ENCODE measurements around the gene GNA12. TPM values are rescaled to one million over a fixed set of nuclear protein-coding genes. Genes with fewer than 3 reads are reported as not detected.
"Not testable (repeated sequence)": the region's sequence is repeated elsewhere in the genome, so short reads cannot be mapped to it uniquely, and the experiment has no call there.

The GNA12 gene
- total and polyA plus RNA-seq, 4 donors, result 3.7 to 19.0 (median 11.3) TPM

- Histone ChIP-seq H3K9ac (ENCODE audit: low read depth in 1 of 2, low read length in 2 of 2) (no peak overlapping the region), H3K27me3 (ENCODE audit: control insufficient read depth in 4 of 4, insufficient read depth in 4 of 4, low read length in 3 of 4) (no peaks in the 10 kb centered on the region), H3K4me3 (ENCODE audit: low read depth in 1 of 3, low read length in 3 of 3) (no peak overlapping the region), H3K36me3 (ENCODE audit: control insufficient read depth in 4 of 4, insufficient read depth in 3 of 4, low read depth in 1 of 4, low read length in 3 of 4) (no peaks in the 10 kb centered on the region), H3K9me3 (ENCODE audit: control insufficient read depth in 4 of 4, low read length in 3 of 4) (no peaks in the 10 kb centered on the region), H3K4me1 (ENCODE audit: control insufficient read depth in 4 of 4, insufficient read depth in 4 of 4, low read length in 3 of 4) (peaks cover 0 to 17% (median 3%) of the 10 kb centered on the region in 4 donors), H3K27ac (ENCODE audit: low read depth in 1 of 2, low read length in 2 of 2) (no peak overlapping the region)
- no peak for DNase-seq (ENCODE audit: low spot score)
- WGBS, result 72% methylated on average over 18 of the region's 18 CpGs
- TF ChIP-seq ZBTB33 (IDR thresholded peaks at IDR 0.05) (no peak), JUND (IDR thresholded peaks at IDR 0.05) (no peak), YY1 (IDR thresholded peaks at IDR 0.05) (no peak), NR2F2 (IDR thresholded peaks at IDR 0.05) (no peak), GABPA (IDR thresholded peaks at IDR 0.05 in 1 of 2, conservative IDR thresholded peaks at IDR 0.05 in 1 of 2) (no peak), EGR1 (IDR thresholded peaks at IDR 0.05; ENCODE audit: low read depth in 2 of 2) (no peak), FOXA1 (IDR thresholded peaks at IDR 0.05) (no peak), FOXA2 (IDR thresholded peaks at IDR 0.05) (no peak)
Observed at GRCh38 chr7:2698581-2699288, 145.4 kb downstream of the GNA12 start.

- H3K36me3 ChIP-seq (ENCODE audit: control insufficient read depth in 4 of 4, insufficient read depth in 3 of 4, low read depth in 1 of 4, low read length in 3 of 4); H3K4me1 ChIP-seq (ENCODE audit: control insufficient read depth in 4 of 4, insufficient read depth in 4 of 4, low read length in 3 of 4); H3K9me3 ChIP-seq (ENCODE audit: control insufficient read depth in 4 of 4, low read length in 3 of 4); H3K9ac ChIP-seq (ENCODE audit: low read depth in 1 of 2, low read length in 2 of 2); DNase-seq (ENCODE audit: low spot score); H3K4me3 ChIP-seq (ENCODE audit: low read depth in 1 of 3, low read length in 3 of 3); H3K27me3 ChIP-seq (ENCODE audit: control insufficient read depth in 4 of 4, insufficient read depth in 4 of 4, low read length in 3 of 4): not testable (repeated sequence)
- H3K27ac ChIP-seq (ENCODE audit: low read depth in 1 of 2, low read length in 2 of 2), result peak overlapping the region; percentile 9 to 53
- TF ChIP-seq HNF4A (conservative IDR thresholded peaks at IDR 0.05) (peak in 1 of 2 donors; percentile 5), RXRA (IDR thresholded peaks at IDR 0.05) (peak in 1 of 2 donors; percentile 62)
- WGBS, result 68% methylated on average over 8 of the region's 8 CpGs
Observed at GRCh38 chr7:2694122-2694436, 150.0 kb downstream of the GNA12 start.

GRCh38 chr7:2693420-2694121, 150.5 kb downstream of the GNA12 start:
- 61% methylated on average over 19 of the region's 19 CpGs for WGBS
- not testable (repeated sequence) for H3K36me3 ChIP-seq (ENCODE audit: control insufficient read depth in 4 of 4, insufficient read depth in 3 of 4, low read depth in 1 of 4, low read length in 3 of 4); H3K9ac ChIP-seq (ENCODE audit: low read depth in 1 of 2, low read length in 2 of 2); H3K4me3 ChIP-seq (ENCODE audit: low read depth in 1 of 3, low read length in 3 of 3); H3K4me1 ChIP-seq (ENCODE audit: control insufficient read depth in 4 of 4, insufficient read depth in 4 of 4, low read length in 3 of 4); H3K9me3 ChIP-seq (ENCODE audit: control insufficient read depth in 4 of 4, low read length in 3 of 4); H3K27me3 ChIP-seq (ENCODE audit: control insufficient read depth in 4 of 4, insufficient read depth in 4 of 4, low read length in 3 of 4); DNase-seq (ENCODE audit: low spot score)
- H3K27ac ChIP-seq (ENCODE audit: low read depth in 1 of 2, low read length in 2 of 2), result peak overlapping the region; percentile 53 to 67
- TF ChIP-seq YY1 (IDR thresholded peaks at IDR 0.05) (peak; percentile 29), FOXA1 (IDR thresholded peaks at IDR 0.05) (peak; percentile 69), JUND (IDR thresholded peaks at IDR 0.05) (peak in 1 of 2 donors; percentile 54), MAX (IDR thresholded peaks at IDR 0.05) (peak; percentile 58), FOXA2 (IDR thresholded peaks at IDR 0.05) (peak; percentile 78), RXRA (IDR thresholded peaks at IDR 0.05) (peak; percentile 47 to 93), HNF4A (conservative IDR thresholded peaks at IDR 0.05) (peak; percentile 39 to 75), SP1 (IDR thresholded peaks at IDR 0.05) (peak; percentile 59)

Data from liver (tissue), 9 donors.